Measurements from ENCODE around the gene FBXO21.

Gene FBXO21

DNA sequence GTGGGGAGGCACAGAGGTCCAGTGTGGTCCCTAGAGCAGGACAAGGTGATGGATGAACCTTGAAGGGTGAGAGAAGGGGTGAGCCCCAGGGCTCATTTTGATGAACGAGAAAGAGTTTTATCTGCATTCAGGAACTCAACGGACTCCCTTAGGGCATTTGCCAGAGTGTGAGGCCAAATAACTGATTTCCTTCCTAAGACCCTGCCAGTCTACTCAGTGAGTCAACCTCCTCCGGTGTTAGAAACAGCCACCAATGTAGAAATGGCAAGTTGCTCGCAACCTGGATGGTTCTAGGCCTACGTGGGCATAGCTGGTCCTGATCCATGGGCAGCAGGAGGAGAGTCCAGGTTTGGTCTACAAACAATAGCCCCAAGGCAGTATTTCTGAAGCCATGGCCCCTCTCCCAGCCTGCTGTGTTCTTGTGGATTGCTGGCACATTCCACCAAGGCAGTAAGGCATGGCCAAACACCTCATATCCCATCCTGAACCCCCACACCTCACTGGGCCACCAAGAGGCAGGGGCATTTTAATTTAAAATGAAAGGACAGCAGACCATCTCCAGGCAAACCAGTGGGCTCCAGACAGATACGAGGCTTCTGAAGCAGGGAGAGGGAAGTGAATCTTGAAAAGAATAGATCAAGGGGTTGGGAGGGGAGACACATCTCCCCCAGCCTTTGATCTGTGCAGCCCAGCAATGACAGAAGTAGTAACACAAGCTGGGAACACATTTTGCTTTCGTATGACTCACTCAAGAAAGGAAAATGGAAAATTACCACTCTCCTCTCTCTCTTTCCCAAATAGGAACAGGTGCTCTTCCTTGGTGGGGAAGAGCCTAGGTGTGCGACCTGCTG is 65.6 kb downstream of the FBXO21 start:
- no peak for TF ChIP-seq CTCF (IDR thresholded peaks at IDR 0.05; ENCODE audit: low read depth, low read length)
- DNase-seq (ENCODE audit: extremely low read depth, low read depth): no peak

- TF ChIP-seq CTCF (IDR thresholded peaks at IDR 0.05; ENCODE audit: low read depth, low read length): no peak
- no peak for DNase-seq (ENCODE audit: extremely low read depth, low read depth)
These were observed 68.8 kb downstream of the FBXO21 start for GRCh38 chr12:117121441-117121840.

DNA sequence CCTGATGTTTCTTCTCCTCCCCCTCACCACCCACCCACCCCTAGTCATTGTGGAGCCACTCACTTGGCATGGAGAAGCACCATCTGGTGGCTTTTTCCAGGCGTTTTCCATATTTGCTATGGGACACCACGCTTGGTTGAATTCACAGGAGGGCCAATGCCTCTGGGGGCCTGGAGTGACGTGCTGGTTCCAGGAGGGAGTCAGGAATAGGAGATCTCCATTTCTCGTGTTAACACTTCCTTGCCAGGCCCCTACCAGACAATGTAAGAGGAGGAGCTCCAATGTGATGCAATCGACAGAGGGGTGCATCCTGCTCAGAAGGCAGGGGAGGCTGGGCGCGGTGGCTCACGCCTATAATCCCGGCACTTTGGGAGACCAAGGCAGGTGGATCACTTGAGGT is 69.5 kb downstream of the FBXO21 start:
- no peak for TF ChIP-seq CTCF (IDR thresholded peaks at IDR 0.05; ENCODE audit: low read depth, low read length)
- no peak for DNase-seq (ENCODE audit: extremely low read depth, low read depth)

GRCh38 chr12:117119592-117120198 is 70.6 kb downstream of the FBXO21 start:
- TF ChIP-seq CTCF (IDR thresholded peaks at IDR 0.05; ENCODE audit: low read depth, low read length): peak; percentile 41
- no peak for DNase-seq (ENCODE audit: extremely low read depth, low read depth)

DNA sequence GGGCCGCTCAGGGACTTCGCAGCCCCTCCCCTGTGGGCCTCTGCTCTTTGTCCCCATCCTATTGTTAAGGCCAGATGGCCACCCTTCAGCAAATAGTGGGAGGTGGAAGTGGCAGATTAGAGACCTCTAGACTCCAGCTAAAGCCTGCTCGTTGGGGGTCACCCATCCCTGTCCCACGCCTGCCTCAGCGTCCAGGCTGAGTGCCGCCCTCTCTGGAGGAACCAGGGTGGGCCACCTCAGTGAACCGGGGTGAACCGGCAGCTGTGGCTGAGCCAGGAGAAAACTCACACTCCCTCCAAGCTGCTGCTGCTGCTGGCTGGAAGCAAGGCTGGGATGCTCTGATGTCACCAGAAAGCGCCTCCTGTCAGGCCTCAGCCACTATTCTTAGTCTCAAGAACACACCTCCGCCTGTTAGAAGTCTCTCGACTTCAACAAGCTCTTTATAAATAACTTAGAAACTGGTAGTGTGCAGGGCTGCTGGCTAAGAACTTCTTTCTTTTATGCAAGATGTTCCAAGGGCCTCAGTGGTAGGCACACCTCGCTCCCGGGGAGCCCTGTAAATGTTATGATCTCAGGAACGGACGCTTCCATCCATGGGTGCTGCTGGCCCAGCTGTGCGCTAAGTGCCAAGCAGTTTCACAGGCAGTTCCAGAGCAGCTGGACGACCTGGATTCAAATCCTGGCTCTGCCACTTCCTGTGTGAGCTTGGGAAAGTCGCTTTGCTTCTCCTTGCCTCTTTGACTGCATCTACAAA is 71.3 kb downstream of the FBXO21 start:
- DNase-seq (ENCODE audit: extremely low read depth, low read depth): no peak
- TF ChIP-seq CTCF (IDR thresholded peaks at IDR 0.05; ENCODE audit: low read depth, low read length): no peak

- no peak for TF ChIP-seq CTCF (IDR thresholded peaks at IDR 0.05; ENCODE audit: low read depth, low read length)
- DNase-seq (ENCODE audit: extremely low read depth, low read depth): no peak
These were observed 75.5 kb downstream of the FBXO21 start for GRCh38 chr12:117114784-117115183.

DNA sequence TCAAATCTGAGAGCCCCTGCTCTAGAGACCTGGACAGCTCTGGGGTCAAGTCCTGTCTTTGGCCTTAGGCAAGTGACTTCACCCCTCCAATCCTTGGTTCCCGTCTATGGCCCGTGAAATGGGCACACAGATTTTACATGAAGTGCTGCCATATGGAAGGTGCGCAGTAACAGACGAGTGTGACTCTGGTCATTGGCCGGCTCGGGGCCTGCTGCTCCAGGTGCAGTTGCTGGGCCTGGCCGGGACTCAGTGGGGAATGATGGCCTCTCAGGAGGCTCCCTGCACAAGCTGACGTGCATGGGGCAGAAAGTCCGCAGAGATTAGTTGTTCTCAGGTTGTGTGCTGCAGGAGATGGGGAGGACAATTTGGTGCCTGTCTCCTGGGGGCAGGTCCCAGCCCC is 77.0 kb downstream of the FBXO21 start:
- no peak for DNase-seq (ENCODE audit: extremely low read depth, low read depth)
- TF ChIP-seq CTCF (IDR thresholded peaks at IDR 0.05; ENCODE audit: low read depth, low read length): no peak

Data from AG09319 (cell line).